Stimulated activated CD8-positive, alpha-beta memory T cell treated with anti-CD3 and anti-CD28 coated beads, Interleukin-2, amount 100 ng/mL, for 48 hours (primary cell): Measurements from ENCODE around the gene KDM4B.

ENCODE experiments used
- DNase-seq, 2 donors: peaks; one replicate each; pipeline ENCODE4 v3.0.0-alpha.2; 2020; ENCODE audit warnings: low read depth in 2 of 2

The KDM4B gene

GRCh38 chr19:5086725-5087439 lies 118.0 kb downstream of the KDM4B start:
- DNase-seq = no peak

- no peak for DNase-seq
These were observed 120.4 kb downstream of the KDM4B start for GRCh38 chr19:5089283-5089682.

- DNase-seq = no peak
These were observed 121.6 kb downstream of the KDM4B start for GRCh38 chr19:5090465-5091017.

- no peak for DNase-seq
These were observed 122.2 kb downstream of the KDM4B start for GRCh38 chr19:5091018-5091683.

- no peak for DNase-seq
These were observed 123.0 kb downstream of the KDM4B start for GRCh38 chr19:5091684-5092480.

- no peak for DNase-seq
These were observed 123.5 kb downstream of the KDM4B start for GRCh38 chr19:5092481-5092843.

- DNase-seq = no peak
These were observed 124.5 kb downstream of the KDM4B start for GRCh38 chr19:5093297-5093928.

GRCh38 chr19:5093948-5094718 lies 125.2 kb downstream of the KDM4B start:
- no peak for DNase-seq

GRCh38 chr19:5094768-5095567 lies 126.1 kb downstream of the KDM4B start:
- no peak for DNase-seq

- DNase-seq = no peak
These were observed 126.6 kb downstream of the KDM4B start for GRCh38 chr19:5095568-5095850.

- no peak for DNase-seq
These were observed 127.6 kb downstream of the KDM4B start for GRCh38 chr19:5096536-5096935.

GRCh38 chr19:5097331-5097930 lies 128.5 kb downstream of the KDM4B start:
- DNase-seq = no peak

- no peak for DNase-seq
These were observed 129.2 kb downstream of the KDM4B start for GRCh38 chr19:5097959-5098623.

GRCh38 chr19:5098646-5099045 lies 129.7 kb downstream of the KDM4B start:
- DNase-seq = no peak

- DNase-seq = no peak
These were observed 130.8 kb downstream of the KDM4B start for GRCh38 chr19:5099701-5100221.

GRCh38 chr19:5101871-5102270 lies 133.0 kb downstream of the KDM4B start:
- DNase-seq = no peak

GRCh38 chr19:5102520-5102919 lies 133.6 kb downstream of the KDM4B start:
- no peak for DNase-seq

GRCh38 chr19:5103061-5103701 lies 134.3 kb downstream of the KDM4B start:
- DNase-seq = no peak
